Natural killer cell (primary cell): ENCODE data around the gene ACOT9. TPM values are rescaled to one million over a fixed set of nuclear protein-coding genes. Genes with fewer than 3 reads are reported as not detected.

Source experiments
- ATAC-seq, 3 donors: fragments of 150-1000 bp in 2 of 3; fragments of 200-7000 bp in 1 of 3; cut with Tn5 transposase; 1 replicate in 1 of 3; 2 replicates in 2 of 3; pipeline ENCODE4 v1.10.0; 2021; ENCODE audit warnings: mild to moderate bottlenecking in 2 of 3, moderate library complexity in 2 of 3
- DNase-seq, 2 donors: peaks; one replicate each; pipeline versions ENCODE4 v3.0.0 to v3.0.0-alpha.2; 2013 to 2021; ENCODE audit warnings: mixed read lengths in 1 of 2
- H3K27ac ChIP-seq: one replicate; pipeline ENCODE4 v1.5.1; 2013; ENCODE audit warnings: mild to moderate bottlenecking, low read length
- H3K27me3 ChIP-seq: one replicate; pipeline ENCODE4 v1.6.1; 2013; ENCODE audit warnings: low read length; ENCODE audit not compliant: control insufficient read depth, insufficient read depth
- H3K36me3 ChIP-seq: one replicate; pipeline ENCODE4 v1.6.1; 2013; ENCODE audit warnings: low read length; ENCODE audit not compliant: control insufficient read depth, insufficient read depth
- H3K4me1 ChIP-seq: one replicate; pipeline ENCODE4 v1.6.1; 2013; ENCODE audit warnings: low read length; ENCODE audit not compliant: control insufficient read depth, insufficient read depth
- H3K4me3 ChIP-seq: one replicate; pipeline ENCODE4 v1.5.1; 2013; ENCODE audit warnings: low read length
- H3K9me3 ChIP-seq: one replicate; pipeline ENCODE4 v1.6.1; 2013; ENCODE audit warnings: low read length; ENCODE audit not compliant: control insufficient read depth, insufficient read depth
- H3K27ac Mint-ChIP-seq, 2 donors: one replicate each; pipeline ENCODE4 v1.8.0; 2022; ENCODE audit warnings: mild to moderate bottlenecking in 2 of 2, mixed read lengths in 2 of 2, moderate library complexity in 1 of 2
- H3K27me3 Mint-ChIP-seq, 2 donors: one replicate each; pipeline ENCODE4 v1.8.0; 2022; ENCODE audit warnings: low read depth in 2 of 2, mixed read lengths in 2 of 2
- H3K36me3 Mint-ChIP-seq: one replicate; pipeline ENCODE4 v1.8.0; 2022; ENCODE audit warnings: mixed read lengths
- H3K4me1 Mint-ChIP-seq, 2 donors: one replicate each; pipeline ENCODE4 v1.8.0; 2022; ENCODE audit warnings: mixed read lengths in 2 of 2
- H3K4me3 Mint-ChIP-seq: one replicate; pipeline ENCODE4 v1.8.0; 2022; ENCODE audit warnings: mild to moderate bottlenecking, moderate library complexity, mixed read lengths
- H3K9me3 Mint-ChIP-seq, 2 donors: one replicate each; pipeline ENCODE4 v1.8.0; 2022; ENCODE audit warnings: mixed read lengths in 2 of 2
- CTCF ChIP-seq: fragments of 200-600 bp; IDR thresholded peaks from one replicate; pipeline ENCODE4 v1.8.0; 2022; ENCODE audit warnings: antibody characterized with exemption
- WGBS: methylation state at CpG from one replicate; pipeline ENCODE4 v1.1.7; 2013; ENCODE audit warnings: missing lambda C conversion rate; ENCODE audit not compliant: insufficient coverage; 5-methylcytosine and 5-hydroxymethylcytosine counted together
- intact Hi-C: fragments of 100-400 bp; cut with micrococcal nuclease; formaldehyde crosslinking; loops from one replicate; pipeline ENCODE4 v1.14.2; 2022
- total RNA-seq, 4 donors: library from RNA; stranded (reverse); fragments of 120-200 nt in 1 of 4; gene quantifications; one replicate each; pipeline versions ENCODE4 v1.2.3 to v1.2.4, GENCODE V29; 2013 to 2022

ACOT9 gene
- total RNA-seq, 3 donors from 2014 or later (not counting 1 experiment from before 2014, with no cell fraction given) = 20.0 to 24.9 (median 21.4) TPM

- no peak for DNase-seq
- no peaks in the 10 kb centered on the region for H3K4me1 Mint-ChIP-seq
- Histone ChIP-seq H3K27ac (no peak overlapping the region), H3K9me3 (no peaks in the 10 kb centered on the region), H3K4me3 (no peak overlapping the region), H3K36me3 (peaks cover 17% of the 10 kb centered on the region), H3K4me1 (no peaks in the 10 kb centered on the region), H3K27me3 (no peaks in the 10 kb centered on the region)
- H3K4me3 Mint-ChIP-seq = no peak overlapping the region
- 94% methylated on average over 3 of the region's 5 CpGs for WGBS
- intact Hi-C loops = no loop called here
- H3K27me3 Mint-ChIP-seq = no peaks in the 10 kb centered on the region
- no peaks in the 10 kb centered on the region for H3K36me3 Mint-ChIP-seq
- H3K9me3 Mint-ChIP-seq = no peaks in the 10 kb centered on the region
- H3K27ac Mint-ChIP-seq = no peak overlapping the region
- TF ChIP-seq CTCF = no peak
- ATAC-seq = no peak
Measured at GRCh38 chrX:23705235-23705634, 37.8 kb downstream of the ACOT9 start.

GRCh38 chrX:23704673-23705206 is 38.3 kb downstream of the ACOT9 start:
- Mint-ChIP-seq H3K27ac (no peak overlapping the region), H3K4me3 (no peak overlapping the region), H3K4me1 (peaks cover 0 to 4% of the 10 kb centered on the region in 2 donors), H3K36me3 (no peaks in the 10 kb centered on the region), H3K27me3 (no peaks in the 10 kb centered on the region), H3K9me3 (no peaks in the 10 kb centered on the region)
- no CpG with 5 or more reads among the region's 5 CpGs for WGBS
- ATAC-seq (no peak), DNase-seq (no peak)
- no peaks in the 10 kb centered on the region for H3K9me3 ChIP-seq
- no peak overlapping the region for H3K4me3 ChIP-seq
- no peak for TF ChIP-seq CTCF
- no peaks in the 10 kb centered on the region for H3K27me3 ChIP-seq
- intact Hi-C loops = no loop called here
- peaks cover 17% of the 10 kb centered on the region for H3K36me3 ChIP-seq
- no peak overlapping the region for H3K27ac ChIP-seq
- H3K4me1 ChIP-seq = no peaks in the 10 kb centered on the region

- H3K4me3 ChIP-seq = peak overlapping the region; percentile 24
- H3K4me1 Mint-ChIP-seq = peaks cover 0 to 12% of the 10 kb centered on the region in 2 donors
Measured at GRCh38 chrX:23699636-23700194, 43.4 kb downstream of the ACOT9 start.

More at GRCh38 chrX:23699636-23700194, 43.4 kb downstream of the ACOT9 start:
- no peaks in the 10 kb centered on the region for H3K36me3 Mint-ChIP-seq
- peaks cover 7% of the 10 kb centered on the region for H3K36me3 ChIP-seq
- peak overlapping the region; percentile 82 for H3K4me3 Mint-ChIP-seq
- H3K4me1 ChIP-seq = peaks cover 3% of the 10 kb centered on the region
- no peak for TF ChIP-seq CTCF
- peak overlapping the region; percentile 64 to 78 for H3K27ac Mint-ChIP-seq
- H3K9me3 ChIP-seq = no peaks in the 10 kb centered on the region
- H3K27me3 ChIP-seq = no peaks in the 10 kb centered on the region
- no peaks in the 10 kb centered on the region for H3K27me3 Mint-ChIP-seq
- no peak overlapping the region for H3K27ac ChIP-seq
- WGBS = 5% methylated on average over 13 of the region's 16 CpGs
- no peaks in the 10 kb centered on the region for H3K9me3 Mint-ChIP-seq
- peak; percentile 4 to 14 for DNase-seq
- intact Hi-C loops = no loop called here
- ATAC-seq = peak; percentile 68 to 80 (median 79)
